ENCODE data around the gene SPECC1.

SPECC1 gene

DNA sequence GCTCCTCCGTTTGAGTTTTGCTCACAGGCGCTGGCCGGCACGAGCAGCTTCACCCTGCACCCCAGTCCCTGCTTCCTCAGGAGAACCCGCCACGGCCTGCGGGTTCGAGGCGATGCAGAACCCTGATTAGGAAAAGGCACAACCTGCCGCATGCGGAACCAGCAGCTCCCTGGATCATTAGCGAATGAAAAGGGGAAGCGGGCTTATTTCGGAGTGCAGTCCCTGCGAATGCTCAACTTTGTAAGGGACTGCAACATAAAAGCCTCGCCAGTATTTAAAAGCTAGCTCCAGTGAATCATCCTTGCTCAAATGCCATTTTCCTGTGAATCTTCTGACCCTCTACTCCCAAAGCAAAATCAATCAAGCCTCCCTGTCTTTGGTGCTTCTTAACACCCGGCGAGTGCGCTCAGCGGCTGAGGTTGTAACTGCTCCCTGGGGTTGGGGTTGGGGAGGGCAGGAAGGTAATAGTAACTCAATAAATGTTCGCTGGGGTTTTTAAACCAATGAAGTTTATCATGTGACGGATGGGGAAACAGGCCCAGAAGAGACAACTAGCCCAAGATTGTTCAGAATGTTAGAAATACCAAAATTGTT is 30.9 kb upstream of the SPECC1 start:
- no peaks in the 10 kb centered on the region for H3K27me3 ChIP-seq
- TF ChIP-seq, protein P1, sequence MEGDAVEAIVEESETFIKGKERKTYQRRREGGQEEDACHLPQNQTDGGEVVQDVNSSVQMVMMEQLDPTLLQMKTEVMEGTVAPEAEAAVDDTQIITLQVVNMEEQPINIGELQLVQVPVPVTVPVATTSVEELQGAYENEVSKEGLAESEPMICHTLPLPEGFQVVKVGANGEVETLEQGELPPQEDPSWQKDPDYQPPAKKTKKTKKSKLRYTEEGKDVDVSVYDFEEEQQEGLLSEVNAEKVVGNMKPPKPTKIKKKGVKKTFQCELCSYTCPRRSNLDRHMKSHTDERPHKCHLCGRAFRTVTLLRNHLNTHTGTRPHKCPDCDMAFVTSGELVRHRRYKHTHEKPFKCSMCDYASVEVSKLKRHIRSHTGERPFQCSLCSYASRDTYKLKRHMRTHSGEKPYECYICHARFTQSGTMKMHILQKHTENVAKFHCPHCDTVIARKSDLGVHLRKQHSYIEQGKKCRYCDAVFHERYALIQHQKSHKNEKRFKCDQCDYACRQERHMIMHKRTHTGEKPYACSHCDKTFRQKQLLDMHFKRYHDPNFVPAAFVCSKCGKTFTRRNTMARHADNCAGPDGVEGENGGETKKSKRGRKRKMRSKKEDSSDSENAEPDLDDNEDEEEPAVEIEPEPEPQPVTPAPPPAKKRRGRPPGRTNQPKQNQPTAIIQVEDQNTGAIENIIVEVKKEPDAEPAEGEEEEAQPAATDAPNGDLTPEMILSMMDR (IDR thresholded peaks at IDR 0.05): no peak
- no peaks in the 10 kb centered on the region for H3K9me3 ChIP-seq
- peaks cover 59 to 67% of the 10 kb centered on the region in 2 experiments for H3K4me1 ChIP-seq (ENCODE audit: control insufficient read depth in 1 of 2, insufficient read depth in 1 of 2, low read depth in 1 of 2, low read length in 1 of 2)
- H3K4me3 ChIP-seq (ENCODE audit: low read depth in 1 of 2, low read length in 1 of 2): peak overlapping the region; percentile 90 to 95
- peak overlapping the region; percentile 97 for H3K27ac ChIP-seq
- no peaks in the 10 kb centered on the region for H3K36me3 ChIP-seq

DNA sequence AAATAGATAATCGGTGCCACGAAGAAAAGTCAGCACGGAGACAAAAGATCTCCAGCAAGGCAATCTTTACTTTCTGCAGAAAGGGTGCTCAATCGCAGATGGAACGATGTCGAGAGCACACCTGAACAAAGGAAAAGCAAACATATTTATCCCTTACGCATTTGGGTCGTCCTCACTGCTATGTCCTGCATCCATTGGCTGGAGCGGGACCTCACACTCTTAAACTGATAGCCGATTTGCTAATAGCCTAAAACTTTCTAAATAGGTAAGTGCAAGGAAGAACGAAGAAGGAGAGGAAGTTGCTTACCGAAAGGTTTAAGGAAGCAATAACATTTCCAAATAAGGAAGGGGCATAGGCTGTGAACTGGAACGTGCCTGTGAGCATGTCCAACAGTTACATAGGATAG is 30.4 kb upstream of the SPECC1 start:
- Histone ChIP-seq H3K27ac (peak overlapping the region; percentile 97), H3K36me3 (no peaks in the 10 kb centered on the region), H3K4me3 (ENCODE audit: low read depth in 1 of 2, low read length in 1 of 2) (peak overlapping the region; percentile 90 to 95), H3K27me3 (no peaks in the 10 kb centered on the region), H3K9me3 (no peaks in the 10 kb centered on the region), H3K4me1 (ENCODE audit: control insufficient read depth in 1 of 2, insufficient read depth in 1 of 2, low read depth in 1 of 2, low read length in 1 of 2) (peaks cover 54 to 62% of the 10 kb centered on the region in 2 experiments)
- TF ChIP-seq, protein P1 (IDR thresholded peaks at IDR 0.05): no peak

DNA sequence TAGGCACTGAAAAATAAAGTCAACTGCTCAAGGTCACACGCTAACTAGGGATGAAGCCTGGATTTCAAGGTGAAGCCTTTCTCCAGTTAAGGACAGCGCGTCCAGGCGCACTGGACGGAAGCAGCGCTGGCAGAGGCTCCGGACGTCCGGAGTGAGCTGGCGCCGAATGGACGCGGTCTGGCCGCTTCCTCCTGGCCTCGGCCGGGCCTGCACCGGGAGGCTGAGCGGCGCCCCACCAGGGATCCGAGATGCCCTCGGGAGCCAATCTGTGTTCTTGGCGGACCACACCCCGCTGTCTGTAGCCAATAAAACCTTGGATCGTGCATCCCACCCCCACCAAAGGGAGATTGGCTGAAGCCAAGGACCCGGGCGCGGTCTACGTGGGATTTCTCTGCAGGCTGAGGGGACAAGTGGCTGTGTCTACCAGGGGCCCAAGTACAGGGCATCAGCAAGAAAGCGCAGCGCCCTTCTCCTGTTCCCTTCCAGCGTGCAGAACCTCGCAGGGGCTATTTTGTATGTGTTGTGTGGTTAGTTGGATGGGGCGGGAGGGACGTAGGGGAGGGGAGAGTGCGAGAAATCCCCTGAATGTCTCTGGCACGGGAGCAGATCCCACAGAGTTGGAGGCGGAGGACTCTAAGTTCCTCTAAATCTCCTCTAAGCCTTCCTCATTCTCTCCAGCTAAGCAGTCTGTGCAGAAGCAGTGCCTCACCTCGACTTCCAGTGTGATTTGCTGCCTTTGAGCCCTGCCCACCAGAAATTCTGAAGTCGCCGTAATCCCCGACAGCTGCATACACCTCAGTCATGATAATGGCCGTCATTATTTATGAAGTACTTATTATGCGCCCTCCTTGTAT is 29.0 kb upstream of the SPECC1 start:
- Histone ChIP-seq H3K27ac (peak overlapping the region; percentile 97), H3K4me3 (ENCODE audit: low read depth in 1 of 2, low read length in 1 of 2) (peak overlapping the region in 1 of 2 experiments; percentile 95), H3K9me3 (no peaks in the 10 kb centered on the region), H3K36me3 (no peaks in the 10 kb centered on the region), H3K27me3 (no peaks in the 10 kb centered on the region), H3K4me1 (ENCODE audit: control insufficient read depth in 1 of 2, insufficient read depth in 1 of 2, low read depth in 1 of 2, low read length in 1 of 2) (peaks cover 50 to 53% of the 10 kb centered on the region in 2 experiments)
- TF ChIP-seq, protein P1 (IDR thresholded peaks at IDR 0.05): no peak

DNA sequence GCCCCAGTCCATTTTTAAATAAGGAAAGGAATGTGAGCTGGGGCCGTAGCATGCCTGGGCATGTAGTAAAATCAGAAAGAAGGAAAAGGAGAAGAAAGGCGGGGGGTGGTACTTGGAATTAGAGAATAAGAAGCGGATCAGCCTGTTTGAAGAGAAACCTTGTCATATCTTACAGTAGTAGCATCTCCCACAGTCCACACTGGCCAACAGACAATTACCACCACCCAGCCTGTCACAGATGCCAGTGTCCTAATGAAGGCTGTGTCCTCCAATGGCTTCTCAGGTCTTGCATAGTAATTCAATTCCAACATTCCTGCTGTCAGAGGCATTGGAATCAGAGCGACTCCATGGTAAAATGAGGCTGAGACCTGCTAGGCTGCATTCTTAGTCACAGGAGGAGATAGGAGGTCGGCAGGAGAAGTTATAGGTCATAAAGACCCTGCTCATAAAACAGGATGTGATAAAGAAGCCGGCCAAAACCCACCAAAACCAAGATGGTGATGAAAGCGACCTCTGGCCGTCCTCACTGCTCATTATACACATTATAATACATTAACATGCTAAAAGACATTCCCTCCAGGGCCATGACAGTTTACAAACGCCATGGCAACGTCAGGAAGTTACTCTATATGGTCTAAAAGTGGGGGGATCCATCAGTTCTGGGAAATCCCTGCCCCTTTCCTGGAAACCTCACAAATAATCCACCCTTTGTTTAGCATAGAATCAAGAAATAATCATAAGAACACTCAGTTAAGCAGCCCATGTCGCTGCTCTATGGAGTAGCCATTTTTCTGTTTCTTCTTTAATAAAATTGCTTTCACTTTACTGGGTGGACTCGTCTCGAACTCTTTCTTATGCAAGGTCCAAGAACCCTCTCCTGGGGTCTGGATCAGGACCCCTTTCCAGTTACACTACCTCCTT is 22.0 kb upstream of the SPECC1 start:
- TF ChIP-seq, protein P1 (IDR thresholded peaks at IDR 0.05): no peak
- H3K27me3 ChIP-seq: no peaks in the 10 kb centered on the region

DNA sequence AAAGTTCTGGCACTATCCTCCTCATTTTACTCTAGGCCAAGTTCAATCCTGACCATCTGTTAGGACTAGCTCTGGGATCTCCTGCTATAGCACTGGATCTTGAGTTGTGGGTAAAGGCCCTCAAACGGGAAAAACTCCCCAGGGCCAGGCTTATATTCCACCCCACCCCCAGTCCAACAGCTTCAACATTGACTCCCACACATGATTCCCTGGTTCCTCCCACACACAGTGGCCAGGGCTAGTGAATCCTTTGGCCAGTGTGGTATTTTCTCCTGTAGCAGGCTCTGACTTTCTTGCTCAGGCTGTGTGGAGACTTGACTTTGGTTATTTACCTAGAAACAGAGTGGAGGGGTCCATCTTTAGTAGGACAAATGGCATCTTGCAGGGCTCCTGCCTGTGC is 21.3 kb upstream of the SPECC1 start:
- TF ChIP-seq, protein P1 (IDR thresholded peaks at IDR 0.05): no peak
- H3K4me3 ChIP-seq (ENCODE audit: low read depth in 1 of 2, low read length in 1 of 2): no peak overlapping the region
- no peaks in the 10 kb centered on the region for H3K27me3 ChIP-seq
- no peaks in the 10 kb centered on the region for H3K9me3 ChIP-seq
- H3K27ac ChIP-seq: no peak overlapping the region
- peaks cover 2% of the 10 kb centered on the region in 2 experiments for H3K4me1 ChIP-seq (ENCODE audit: control insufficient read depth in 1 of 2, insufficient read depth in 1 of 2, low read depth in 1 of 2, low read length in 1 of 2)
- no peaks in the 10 kb centered on the region for H3K36me3 ChIP-seq

More for the DNA sequence above, 22.0 kb upstream of the SPECC1 start:
- Histone ChIP-seq H3K9me3 (no peaks in the 10 kb centered on the region), H3K4me3 (ENCODE audit: low read depth in 1 of 2, low read length in 1 of 2) (no peak overlapping the region), H3K4me1 (ENCODE audit: control insufficient read depth in 1 of 2, insufficient read depth in 1 of 2, low read depth in 1 of 2, low read length in 1 of 2) (no peaks in the 10 kb centered on the region), H3K27ac (no peak overlapping the region), H3K36me3 (no peaks in the 10 kb centered on the region)
